K562 (cell line): Measurements from ENCODE around the gene CLIC1. TPM values are rescaled to one million over a fixed set of nuclear protein-coding genes. Genes with fewer than 3 reads are reported as not detected.

ENCODE experiments used
- ATAC-seq: fragments of 200-7000 bp; cut with Tn5 transposase; 3 replicates; pipeline ENCODE4 v1.9.1; 2020; ENCODE audit warnings: moderate library complexity
- BruUV-seq: library from RNA; stranded (reverse); fragments of 400-500 nt; replicated peaks from 2 replicates; lab custom pipeline; 2021; lab: Mats Ljungman, UMichigan
- CTCF ChIA-PET: fragments of 300-600 bp; formaldehyde crosslinking; extraction: SDS; loops from one replicate; lab custom pipeline; 2021; ENCODE audit warnings: low intra/inter-chr PET ratio; lab: Yijun Ruan, JAX
- POLR2A ChIA-PET: fragments of 300-600, 350-650 bp; sonication (Branson Sonifier 250); formaldehyde crosslinking; extraction: SDS; loops from one replicate; lab custom pipeline; 2021; ENCODE audit warnings: antibody characterized with exemption, inconsistent platforms; lab: Yijun Ruan, JAX
- DNase-seq, 4 experiments: peaks; one replicate each; pipeline versions ENCODE4 v3.0.0 to v3.0.0-alpha.2; 2011 to 2018; ENCODE audit warnings: low spot score in 3 of 4, mixed read lengths in 3 of 4; ENCODE audit errors: extremely low read depth in 1 of 4
- FAIRE-seq: peaks from 2 replicates; lab custom pipeline; 2011; peaks lifted over from hg19 to GRCh38; lab: Jason Lieb, UNC
- H2AFZ ChIP-seq: 2 replicates; pipeline ENCODE4 v1.6.0; 2011; ENCODE audit warnings: low read depth, low read length, control low read depth, inconsistent platforms
- H3K27ac ChIP-seq: fragments of 200-600 bp; 3 replicates; pipeline ENCODE4 v1.8.0; 2011; ENCODE audit warnings: low read depth, mild to moderate bottlenecking, control low read depth, inconsistent platforms, low read length, moderate library complexity, mixed read lengths; ENCODE audit errors: extremely low read depth
- H3K27me3 ChIP-seq, 2 experiments: fragments of 300-600 bp in 1 of 2; 2 replicates in 1 of 2; 3 replicates in 1 of 2; pipeline versions ENCODE4 v1.6.0 to v1.8.0; 2011; ENCODE audit warnings: inconsistent platforms in 2 of 2, low read length in 2 of 2, mild to moderate bottlenecking in 1 of 2, mixed read lengths in 1 of 2, moderate library complexity in 1 of 2; ENCODE audit not compliant: control insufficient read depth in 2 of 2, insufficient read depth in 2 of 2
- H3K36me3 ChIP-seq: fragments of 300-600 bp; 3 replicates; pipeline ENCODE4 v1.8.0; 2011; ENCODE audit warnings: mild to moderate bottlenecking, low read length, inconsistent platforms; ENCODE audit not compliant: control insufficient read depth, insufficient read depth
- H3K4me1 ChIP-seq, 2 experiments: fragments of 200-600 bp in 1 of 2; replicated peaks in 1 of 2; 2 replicates in 1 of 2; 3 replicates in 1 of 2; pipeline versions ENCODE4 v1.5.1 to v1.8.0; 2011; ENCODE audit warnings: inconsistent platforms in 2 of 2, low read length in 2 of 2, mild to moderate bottlenecking in 1 of 2, mixed read lengths in 1 of 2, moderate library complexity in 1 of 2; ENCODE audit not compliant: control insufficient read depth in 2 of 2, insufficient read depth in 2 of 2
- H3K4me2 ChIP-seq: 2 replicates; pipeline ENCODE4 v1.6.1; 2011; ENCODE audit warnings: low read length, control low read depth, inconsistent platforms, mixed read lengths; ENCODE audit not compliant: insufficient read depth
- H3K4me3 ChIP-seq: fragments of 200-600 bp; sonication (generic), shearing (Covaris generic); 2 replicates; pipeline ENCODE4 v1.5.1; 2016; ENCODE audit warnings: control low read depth, inconsistent platforms
- H3K79me2 ChIP-seq: fragments of 200-600 bp; 3 replicates; pipeline ENCODE4 v1.8.0; 2011; ENCODE audit warnings: low read length, inconsistent platforms; ENCODE audit not compliant: control insufficient read depth, insufficient read depth
- H3K9ac ChIP-seq, 2 experiments: 2 replicates each; pipeline versions ENCODE4 v1.6.0 to v1.6.1; 2011; ENCODE audit warnings: low read depth in 2 of 2, low read length in 2 of 2, control low read depth in 1 of 2, inconsistent platforms in 1 of 2, mild to moderate bottlenecking in 1 of 2, mixed read lengths in 1 of 2; ENCODE audit not compliant: insufficient read depth in 1 of 2
- H3K9me1 ChIP-seq: one replicate; pipeline ENCODE4 v1.6.0; 2011; ENCODE audit warnings: inconsistent platforms, mild to moderate bottlenecking, low read length, moderate library complexity; ENCODE audit not compliant: control insufficient read depth, insufficient read depth
- H3K9me3 ChIP-seq: replicated peaks from 2 replicates; pipeline ENCODE4 v1.5.1; 2011; ENCODE audit warnings: low read depth, low read length, inconsistent platforms; ENCODE audit not compliant: control insufficient read depth, insufficient read depth
- H4K20me1 ChIP-seq: replicated peaks from 2 replicates; pipeline ENCODE4 v1.6.1; 2011; ENCODE audit warnings: low read length, inconsistent platforms, mixed read lengths; ENCODE audit not compliant: control insufficient read depth, insufficient read depth
- CEBPB ChIP-seq: fragments of 450-650 bp; IDR thresholded peaks from 2 replicates; pipeline ENCODE4 v1.6.1; 2016; ENCODE audit warnings: missing genetic modification characterization, missing compliant biosample characterization
- COPS2 ChIP-seq: fragments of 450-650 bp; conservative IDR thresholded peaks from 2 replicates; pipeline ENCODE4 v1.6.1; 2016; ENCODE audit warnings: mild to moderate bottlenecking, moderate library complexity
- ESRRB ChIP-seq: fragments of 250-450 bp; sonication (Bioruptor Pico); IDR thresholded peaks from 2 replicates; pipeline ENCODE4 v1.5.0; 2020; ENCODE audit warnings: mild to moderate bottlenecking, moderate library complexity, borderline replicate concordance
- KDM1A ChIP-seq, 2 experiments: fragments of 450-650 bp; IDR thresholded peaks; 2 replicates each; pipeline ENCODE4 v1.6.1; 2016; ENCODE audit warnings: mild to moderate bottlenecking in 2 of 2
- NBN ChIP-seq: fragments of 450-650 bp; IDR thresholded peaks from 2 replicates; pipeline ENCODE4 v1.6.1; 2016; ENCODE audit warnings: low read depth, mild to moderate bottlenecking
- NR1H2 ChIP-seq: sonication (generic); formaldehyde crosslinking; IDR thresholded peaks from 2 replicates; pipeline ENCODE4 v1.4.0; 2020; ENCODE audit warnings: mild to moderate bottlenecking, missing genetic modification reagents
- RAD51 ChIP-seq: fragments of 450-650 bp; IDR thresholded peaks from 2 replicates; pipeline ENCODE4 v1.7.1; 2016; ENCODE audit warnings: low read depth, mild to moderate bottlenecking, borderline replicate concordance
- RBM17 ChIP-seq: fragments of 200-400 bp; formaldehyde crosslinking; IDR thresholded peaks from 2 replicates; pipeline ENCODE4 v1.6.1; 2017; ENCODE audit warnings: low read depth, mild to moderate bottlenecking, low read length, borderline replicate concordance
- RBM34 ChIP-seq: fragments of 200-400 bp; formaldehyde crosslinking; IDR thresholded peaks from 2 replicates; pipeline ENCODE4 v1.6.1; 2018; ENCODE audit warnings: low read length, borderline replicate concordance; ENCODE audit not compliant: insufficient read depth
- RERE ChIP-seq: sonication (generic); formaldehyde crosslinking; IDR thresholded peaks from 2 replicates; pipeline ENCODE4 v1.8.0; 2023; ENCODE audit warnings: missing genetic modification reagents, mild to moderate bottlenecking, borderline replicate concordance
- ZNF263 ChIP-seq: sonication (generic); formaldehyde crosslinking; IDR thresholded peaks from 2 replicates; pipeline ENCODE4 v1.8.0; 2022; ENCODE audit warnings: mild to moderate bottlenecking, missing genetic modification reagents, borderline replicate concordance
- ZNF280A ChIP-seq: fragments of 450-650 bp; IDR thresholded peaks from 2 replicates; pipeline ENCODE4 v1.6.1; 2018; ENCODE audit warnings: mild to moderate bottlenecking, low read depth; ENCODE audit not compliant: partially characterized antibody
- ZNF507 ChIP-seq: conservative IDR thresholded peaks from 2 replicates; pipeline ENCODE4 v1.6.1; 2017; ENCODE audit warnings: missing genetic modification characterization, missing compliant biosample characterization
- ZSCAN29 ChIP-seq: fragments of 450-650 bp; IDR thresholded peaks from 2 replicates; pipeline ENCODE4 v1.6.1; 2017
- WGBS: fragments of 100-300 bp; shearing (Covaris generic); methylation state at CpG from one replicate; pipeline ENCODE4 v1.1.6; 2016; ENCODE audit warnings: low coverage, mixed read lengths; ENCODE audit not compliant: insufficient coverage; ENCODE audit errors: missing lambda C conversion rate; 5-methylcytosine and 5-hydroxymethylcytosine counted together
- in situ Hi-C: fragments of 300-500 bp; cut with MboI; formaldehyde crosslinking; loops from 4 replicates; pipeline ENCODE4 v1.15.0; 2018; ENCODE audit warnings: inconsistent platforms, mixed read lengths
- intact Hi-C: fragments of 100-400 bp; cut with micrococcal nuclease; formaldehyde crosslinking; loops from 2 replicates; pipeline ENCODE4 v1.14.2; 2022
- polyA plus RNA-seq, 8 experiments: library from polyadenylated mRNA; depleted of rRNA in 4 of 8; stranded (reverse) in 5 of 8; unstranded in 3 of 8; fragments of >200 nt; fragmentation: Nextera tagmentation in 2 of 8; fragmentation: Illumina TruSeq in 1 of 8; extraction: Ambion mirVana in 2 of 8; extraction: Trizol in 1 of 8; gene quantifications; 2 replicates each; pipeline versions ENCODE4 v1.2.1 to v1.2.3, GENCODE V29; 2011 to 2014; ENCODE audit warnings: inconsistent platforms in 1 of 8, missing spikeins in 1 of 8
- total RNA-seq, 7 experiments: library from RNA; depleted of rRNA in 6 of 7; stranded (reverse); fragments of >200 nt in 6 of 7; fragmentation: Illumina TruSeq in 2 of 7; extraction: Trizol in 2 of 7; gene quantifications; 2 replicates each; pipeline versions ENCODE4 v1.2.1 to v1.2.3, GENCODE V29; 2011 to 2021; ENCODE audit warnings: low replicate concordance in 1 of 7

Gene CLIC1
- total and polyA plus RNA-seq, 9 of the 15 experiments (the other 6 are each of a cell fraction or from before 2014, with no cell fraction given): 1,267 to 2,419 (median 1,808) TPM

DNA sequence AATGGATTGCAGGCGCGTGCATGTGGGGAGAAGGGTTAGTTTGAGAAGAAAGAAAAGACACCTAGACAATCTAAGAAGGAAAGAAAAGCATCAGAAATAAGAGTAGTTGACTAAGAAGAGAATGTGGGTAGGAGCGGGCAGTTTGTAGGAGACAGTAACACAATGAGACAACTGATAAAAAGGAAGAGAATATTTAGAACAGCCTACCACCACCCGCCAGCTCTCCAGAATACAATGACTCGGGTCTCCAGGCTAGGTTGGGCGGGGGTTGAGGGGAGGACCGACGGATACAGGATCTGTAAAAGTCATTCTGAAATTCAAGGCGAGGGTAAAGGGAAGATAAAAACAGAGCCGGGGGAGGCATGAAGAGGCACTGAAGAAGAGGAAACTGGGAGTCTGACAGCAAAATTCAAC, 33.9 kb downstream of the CLIC1 start:
- H2AFZ ChIP-seq: peak overlapping the region; percentile 91
- peak overlapping the region; percentile 87 for H3K4me2 ChIP-seq
- under 1% methylated on average over 10 of the region's 10 CpGs for WGBS
- peaks cover 22 to 34% of the 10 kb centered on the region in 2 experiments for H3K4me1 ChIP-seq
- peaks cover 53% of the 10 kb centered on the region for H3K79me2 ChIP-seq
- peak overlapping the region; percentile 68 for H3K4me3 ChIP-seq
- in situ Hi-C loops: no loop called here
- no TSS peak for BruUV-seq
- peak; percentile 61 for ATAC-seq
- no peaks in the 10 kb centered on the region; the same call in 1 of the 2 replicates for H4K20me1 ChIP-seq
- CTCF ChIA-PET: interaction anchor here (1.2 kb wide), 1 partner anchor 12 kb away, joined by 3 read pairs; no protein-coding TSS in a partner anchor
- H3K27me3 ChIP-seq: no peaks in the 10 kb centered on the region
- POLR2A ChIA-PET: interaction anchor here (0.5 to 9.7 kb wide), 20 partner anchors 10 to 145 kb away, joined by 3 to 158 read pairs (median 8); partner anchors contain the start of genes C6orf47, CSNK2B, GPANK1 and LY6G6C
- peak overlapping the region; percentile 93 to 96 for H3K9ac ChIP-seq
- peak; percentile 15 for FAIRE-seq
- H3K36me3 ChIP-seq: peaks cover 40% of the 10 kb centered on the region
- intact Hi-C loops: loop anchor here (2.0 kb wide), 1 partner anchor 38 kb away; the partner anchor contains the start of gene GPANK1
- peak in 2 of 4 experiments; percentile 79 to 87 for DNase-seq
- peaks cover 5% of the 10 kb centered on the region for H3K9me1 ChIP-seq
- H3K27ac ChIP-seq: peak overlapping the region; percentile 93
- H3K9me3 ChIP-seq: no peaks in the 10 kb centered on the region
- TF ChIP-seq RAD51 (0 out of 2 replicates have a peak, but pooled peaks have one; percentile 48), ZNF280A (no peak), COPS2 (no peak), ZNF507 (tag) (no peak), RBM17 (no peak), ZSCAN29 (no peak; the same call in 1 of the 2 replicates), ZNF263 (CRISPR knock-in tag) (peak; percentile 78; the same call in 1 of the 2 replicates), KDM1A (IDR thresholded peaks at IDR 0.05) (no peak), ESRRB (no peak), NBN (peak; percentile 29; the same call in 1 of the 2 replicates), NR1H2 (CRISPR knock-in tag) (0 out of 2 replicates have a peak, but pooled peaks have one; percentile 15), RERE (CRISPR knock-in tag) (peak; percentile 97; the same call in 1 of the 2 replicates), CEBPB (tag) (no peak), RBM34 (no peak)
